Upper lobe of right lung (tissue), 1 donor: ENCODE measurements around the gene PRADC1. TPM values are rescaled to one million over a fixed set of nuclear protein-coding genes. Genes with fewer than 3 reads are reported as not detected.
A peak's percentile ranks its signal among the peaks of the same experiment; 100 is the strongest.

Experiments used
- ATAC-seq: fragments of 200-7000 bp; cut with Tn5 transposase; one replicate; pipeline ENCODE4 v1.9.1; 2020; ENCODE audit warnings: mild to moderate bottlenecking, moderate library complexity
- DNase-seq: peaks from one replicate; pipeline ENCODE4 v3.0.0-alpha.2; 2020
- H3K27ac ChIP-seq: fragments of 200-600 bp; one replicate; pipeline ENCODE4 v1.8.0; 2022
- H3K27me3 ChIP-seq: fragments of 200-600 bp; one replicate; pipeline ENCODE4 v1.8.0; 2022; ENCODE audit warnings: mild to moderate bottlenecking
- H3K36me3 ChIP-seq: fragments of 200-600 bp; one replicate; pipeline ENCODE4 v1.8.0; 2022
- H3K4me1 ChIP-seq: fragments of 200-600 bp; one replicate; pipeline ENCODE4 v1.8.0; 2022
- H3K4me3 ChIP-seq: fragments of 200-600 bp; one replicate; pipeline ENCODE4 v1.8.0; 2022; ENCODE audit warnings: mild to moderate bottlenecking
- H3K9me3 ChIP-seq: fragments of 200-600 bp; one replicate; pipeline ENCODE4 v1.8.0; 2022
- CTCF ChIP-seq: fragments of 200-600 bp; IDR thresholded peaks from one replicate; pipeline ENCODE4 v1.8.0; 2022; ENCODE audit warnings: antibody characterized with exemption
- intact Hi-C: fragments of 100-400 bp; cut with DNase I; formaldehyde crosslinking; loops from one replicate; pipeline ENCODE4 v1.11.0; 2022
- total RNA-seq: library from RNA; stranded (reverse); fragmentation: NEBNext Ultra II Directional; extraction: Animal tissue kit (Norgen Biotek cat#: 25700); gene quantifications from one replicate; pipeline ENCODE4 v1.2.1, GENCODE V29; 2021
- donor health status: DM: no; HTN: yes; CAD: no; lungs with severe emphysema.

The PRADC1 gene
- total RNA-seq, 1 donor from 2014 or later = 15.5 TPM

GRCh38 chr2:73210696-73211095 lies 22.3 kb downstream of the PRADC1 start:
- Histone ChIP-seq H3K27me3 (no peaks in the 10 kb centered on the region), H3K9me3 (no peaks in the 10 kb centered on the region), H3K4me3 (no peak overlapping the region), H3K27ac (no peak overlapping the region), H3K4me1 (peaks cover 19% of the 10 kb centered on the region), H3K36me3 (no peaks in the 10 kb centered on the region)
- no peak for TF ChIP-seq CTCF
- ATAC-seq (no peak), DNase-seq (no peak)
- intact Hi-C loops = no loop called here

DNA sequence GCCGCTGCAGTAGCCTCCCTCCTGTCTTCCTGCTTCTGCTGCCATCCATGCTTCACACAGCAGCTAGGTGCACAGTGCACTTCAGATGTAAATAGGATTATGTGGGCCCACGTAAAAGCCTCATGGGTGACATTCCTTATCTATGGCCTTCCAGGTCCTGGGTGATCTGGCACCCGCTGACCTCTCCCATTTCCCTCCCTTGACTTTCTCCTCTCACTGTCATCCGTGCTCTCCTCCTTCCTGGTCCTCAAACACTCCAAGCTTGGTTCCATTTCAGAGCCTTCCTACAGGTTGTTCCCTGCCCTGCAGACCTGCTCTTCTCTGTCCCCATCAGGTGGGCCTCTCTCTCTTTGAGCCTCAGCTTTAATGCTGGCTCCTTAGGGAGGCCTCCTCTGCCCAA lies 23.0 kb downstream of the PRADC1 start:
- DNase-seq (no peak), ATAC-seq (no peak)
- no peak overlapping the region for H3K27ac ChIP-seq
- H3K36me3 ChIP-seq = no peaks in the 10 kb centered on the region
- H3K4me3 ChIP-seq = no peak overlapping the region
- intact Hi-C loops = no loop called here
- TF ChIP-seq CTCF = no peak
- H3K4me1 ChIP-seq = peaks cover 14% of the 10 kb centered on the region
- H3K27me3 ChIP-seq = peaks cover 4% of the 10 kb centered on the region
- no peaks in the 10 kb centered on the region for H3K9me3 ChIP-seq

GRCh38 chr2:73208258-73208657 lies 24.8 kb downstream of the PRADC1 start:
- TF ChIP-seq CTCF = no peak
- Histone ChIP-seq H3K27ac (no peak overlapping the region), H3K27me3 (peaks cover 15% of the 10 kb centered on the region), H3K36me3 (no peaks in the 10 kb centered on the region), H3K9me3 (no peaks in the 10 kb centered on the region), H3K4me3 (no peak overlapping the region), H3K4me1 (peaks cover 8% of the 10 kb centered on the region)
- DNase-seq (no peak), ATAC-seq (no peak)
- intact Hi-C loops = no loop called here

GRCh38 chr2:73205611-73206010 lies 27.4 kb downstream of the PRADC1 start:
- no peaks in the 10 kb centered on the region for H3K36me3 ChIP-seq
- peaks cover 14% of the 10 kb centered on the region for H3K4me1 ChIP-seq
- no peak for TF ChIP-seq CTCF
- no peak overlapping the region for H3K4me3 ChIP-seq
- H3K9me3 ChIP-seq = no peaks in the 10 kb centered on the region
- H3K27me3 ChIP-seq = peaks cover 39% of the 10 kb centered on the region
- no peak overlapping the region for H3K27ac ChIP-seq
- ATAC-seq = no peak
- intact Hi-C loops = no loop called here
- peak; percentile 6 for DNase-seq

GRCh38 chr2:73203055-73203681 lies 29.9 kb downstream of the PRADC1 start:
- Histone ChIP-seq H3K27me3 (peaks cover 54% of the 10 kb centered on the region), H3K36me3 (no peaks in the 10 kb centered on the region), H3K4me3 (peak overlapping the region; percentile 34), H3K27ac (no peak overlapping the region), H3K9me3 (no peaks in the 10 kb centered on the region), H3K4me1 (peaks cover 14% of the 10 kb centered on the region)
- intact Hi-C loops = no loop called here
- no peak for TF ChIP-seq CTCF
- DNase-seq (peak; percentile 73), ATAC-seq (peak; percentile 90)
